Activated CD8-positive, alpha-beta memory T cell treated with anti-CD3 and anti-CD28 coated beads, Interleukin-2, amount 50 U/mL, for 48 hours (primary cell): ENCODE data around the gene KRTAP16-1.
"Not testable (repeated sequence)": the region's sequence is repeated elsewhere in the genome, so short reads cannot be mapped to it uniquely, and the experiment has no call there.

Source experiments
- DNase-seq: peaks from one replicate; pipeline ENCODE4 v3.0.0-alpha.2; 2020

The KRTAP16-1 gene

DNA sequence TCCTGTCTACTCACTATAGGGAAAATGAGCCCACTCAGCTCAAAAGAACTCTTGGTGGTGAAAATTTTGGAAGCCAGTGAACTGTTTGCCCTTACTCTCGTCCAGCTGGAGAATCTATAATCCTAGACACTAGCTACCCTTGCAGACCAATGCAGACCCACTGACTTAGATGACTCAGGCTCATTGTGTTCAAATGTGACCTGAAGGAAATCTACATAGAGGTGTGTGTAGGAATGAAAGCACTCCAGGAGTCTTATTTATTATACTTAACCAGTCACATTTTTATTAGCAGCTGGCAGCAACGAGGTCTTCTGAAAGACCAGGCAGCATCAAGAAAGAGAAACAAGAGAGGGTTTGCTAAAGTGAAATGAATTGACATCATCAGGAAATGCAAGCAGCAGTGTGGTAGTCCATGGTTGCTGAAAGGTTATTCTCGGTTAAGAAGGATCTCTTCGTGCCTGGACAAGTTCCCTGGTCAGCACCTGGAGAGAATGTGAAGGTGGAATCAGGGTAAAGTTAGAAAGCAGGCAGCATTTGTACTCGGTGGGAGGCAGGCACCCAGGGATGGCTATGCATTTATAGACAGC lies 7.8 kb downstream of the KRTAP16-1 start:
- no peak for DNase-seq

DNA sequence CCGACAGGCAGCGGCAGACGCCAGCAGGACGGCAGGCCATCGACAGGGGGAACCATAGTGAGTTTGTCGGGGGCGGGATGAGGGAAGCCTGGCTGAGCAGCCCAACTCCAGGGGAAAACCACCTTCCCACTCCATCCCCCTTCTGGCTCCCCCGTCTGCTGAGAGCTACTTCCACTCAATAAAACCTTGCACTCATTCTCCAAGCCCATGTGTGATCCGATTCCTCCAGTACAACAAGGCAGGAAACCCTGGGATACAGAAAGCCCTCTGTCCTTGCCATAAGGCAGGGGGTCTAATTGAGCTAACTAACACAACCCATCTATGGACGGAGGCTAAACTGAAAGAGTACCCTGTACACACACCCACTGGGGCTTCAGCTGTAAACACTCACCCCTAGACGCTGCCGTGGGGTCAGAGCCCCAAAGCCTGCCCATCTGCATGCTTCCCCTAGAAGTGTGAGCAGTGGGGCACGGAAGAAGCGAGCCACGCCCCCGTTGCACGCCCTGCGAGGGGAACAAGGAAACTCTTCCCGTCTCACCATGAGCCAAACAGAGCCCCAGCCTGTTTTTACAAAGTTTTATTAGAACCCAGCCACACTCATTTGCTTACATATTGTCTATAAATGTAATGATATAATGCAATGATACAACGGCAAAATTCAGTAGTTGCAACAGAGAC lies 10.5 kb downstream of the KRTAP16-1 start:
- no peak for DNase-seq

DNA sequence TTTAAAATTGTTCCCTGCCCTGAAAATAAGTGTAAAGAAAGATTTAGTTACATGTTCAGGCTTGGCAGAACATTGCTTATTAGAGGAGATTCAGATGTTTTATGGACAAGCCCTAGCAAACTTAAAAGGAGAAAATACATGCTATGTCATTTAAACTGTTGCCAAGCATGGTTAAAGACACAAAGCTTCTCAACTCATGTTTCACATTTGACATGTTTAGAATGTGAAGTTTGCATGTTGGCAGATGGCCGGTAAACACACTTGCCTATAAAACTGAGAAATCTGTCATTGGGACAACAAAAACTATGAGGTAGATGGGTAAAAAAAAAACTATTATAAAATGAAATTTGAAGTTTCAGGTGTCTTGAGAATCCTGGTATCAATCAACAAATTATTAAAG lies 12.3 kb downstream of the KRTAP16-1 start:
- no peak for DNase-seq

DNA sequence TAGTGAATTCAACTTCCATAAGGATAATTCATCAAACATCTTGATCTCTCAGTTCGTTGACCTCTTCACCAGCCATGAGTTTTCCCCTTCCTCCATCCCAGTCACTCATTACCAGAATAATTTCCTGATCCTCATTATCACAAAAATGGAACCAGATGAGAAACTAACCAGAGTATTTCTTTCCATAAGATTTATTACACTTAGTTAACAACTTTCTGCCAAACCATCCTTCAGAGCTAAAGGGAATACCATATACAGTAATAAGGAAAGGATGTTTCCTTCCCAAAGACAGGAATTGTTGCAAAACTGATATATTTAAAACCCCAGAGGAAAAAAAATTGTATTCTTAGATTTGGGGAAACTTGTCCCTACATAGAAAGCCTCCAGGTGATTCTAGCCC lies 15.1 kb downstream of the KRTAP16-1 start:
- DNase-seq = no peak

DNA sequence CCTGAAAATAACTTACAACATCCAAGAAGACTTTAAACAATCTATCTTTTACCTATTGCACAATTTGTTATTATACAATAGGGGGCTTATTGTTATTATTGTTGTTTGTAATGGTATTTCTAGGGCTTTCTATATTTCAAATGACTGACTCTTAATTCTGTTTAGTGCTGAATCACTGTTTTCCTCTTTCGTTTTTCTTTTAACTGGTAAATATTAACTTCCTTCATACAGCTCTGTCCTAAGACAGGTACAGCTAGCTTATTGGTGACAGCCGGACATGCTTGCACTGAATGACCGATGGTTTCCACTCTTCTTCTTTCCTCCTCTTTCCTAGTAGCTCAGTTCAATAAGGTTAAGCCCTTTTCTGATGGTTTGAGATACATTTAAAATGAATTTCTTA lies 22.1 kb downstream of the KRTAP16-1 start:
- DNase-seq = no peak

DNA sequence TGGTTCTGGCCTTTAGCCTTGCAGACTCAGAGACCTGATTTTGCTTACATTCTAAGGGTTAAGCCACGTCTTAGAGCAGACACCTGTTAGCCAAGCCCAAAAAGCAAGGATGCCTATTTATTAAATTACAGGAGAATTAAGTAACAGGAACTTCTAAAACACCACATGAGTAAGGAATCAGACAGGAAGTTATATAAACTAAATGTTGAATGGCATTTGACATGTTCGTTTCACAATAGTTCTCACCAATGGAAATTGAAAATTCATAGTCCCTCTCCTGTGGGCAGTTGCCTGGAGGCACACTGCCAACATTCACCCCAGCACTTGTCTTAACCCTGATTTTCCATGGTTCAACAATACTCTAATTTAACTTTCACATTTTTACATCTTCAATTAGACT lies 24.6 kb downstream of the KRTAP16-1 start:
- DNase-seq = no peak

GRCh38 chr17:41284043-41284442 lies 25.1 kb downstream of the KRTAP16-1 start:
- no peak for DNase-seq

GRCh38 chr17:41278176-41278955 lies 30.7 kb downstream of the KRTAP16-1 start:
- DNase-seq = no peak

DNA sequence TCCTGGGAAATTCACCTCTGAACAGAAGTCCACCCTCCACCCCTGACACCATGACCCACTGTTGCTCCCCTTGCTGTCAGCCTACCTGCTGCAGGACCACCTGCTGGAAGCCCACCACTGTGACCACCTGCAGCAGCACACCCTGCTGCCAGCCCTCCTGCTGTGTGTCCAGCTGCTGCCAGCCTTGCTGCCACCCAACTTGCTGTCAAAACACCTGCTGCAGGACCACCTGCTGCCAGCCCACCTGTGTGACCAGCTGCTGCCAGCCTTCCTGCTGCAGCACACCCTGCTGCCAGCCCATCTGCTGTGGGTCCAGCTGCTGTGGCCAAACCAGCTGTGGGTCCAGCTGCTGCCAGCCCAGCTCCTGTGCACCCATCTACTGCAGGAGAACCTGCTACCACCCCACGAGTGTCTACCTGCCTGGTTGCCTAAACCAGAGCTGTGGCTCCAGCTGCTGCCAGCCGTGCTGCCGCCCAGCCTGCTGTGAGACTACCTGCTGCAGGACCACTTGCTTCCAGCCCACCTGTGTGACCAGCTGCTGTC lies 33.4 kb downstream of the KRTAP16-1 start, which contains the start of gene KRTAP9-7:
TSS of gene KRTAP9-7 (plus strand) at position 51 of the 543 bp plus-strand sequence. CDS start at position 51, 0 bp downstream.
- DNase-seq = not testable (repeated sequence)

- no peak for DNase-seq
These were observed 37.3 kb downstream of the KRTAP16-1 start for GRCh38 chr17:41271858-41272257.

GRCh38 chr17:41271323-41271722 lies 37.8 kb downstream of the KRTAP16-1 start:
- not testable (repeated sequence) for DNase-seq

DNA sequence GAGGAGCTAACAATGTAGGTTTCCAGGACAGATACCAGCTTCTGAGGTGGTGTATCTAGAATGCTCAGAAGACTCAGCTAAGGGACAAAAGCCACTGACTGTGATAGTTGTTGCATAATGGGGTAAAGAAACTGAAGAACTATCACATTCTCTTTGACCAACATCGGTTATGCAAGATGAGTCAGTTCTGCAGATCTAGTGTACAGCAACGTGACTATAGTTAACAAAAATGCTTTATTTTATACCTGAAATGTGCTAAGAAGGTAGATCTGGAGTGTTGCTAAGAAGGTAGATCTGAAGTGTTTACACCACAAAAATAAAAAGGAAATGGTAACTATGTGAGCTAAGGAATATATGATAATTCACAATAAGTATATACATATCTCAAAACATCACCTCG lies 41.4 kb downstream of the KRTAP16-1 start:
- DNase-seq = no peak

DNA sequence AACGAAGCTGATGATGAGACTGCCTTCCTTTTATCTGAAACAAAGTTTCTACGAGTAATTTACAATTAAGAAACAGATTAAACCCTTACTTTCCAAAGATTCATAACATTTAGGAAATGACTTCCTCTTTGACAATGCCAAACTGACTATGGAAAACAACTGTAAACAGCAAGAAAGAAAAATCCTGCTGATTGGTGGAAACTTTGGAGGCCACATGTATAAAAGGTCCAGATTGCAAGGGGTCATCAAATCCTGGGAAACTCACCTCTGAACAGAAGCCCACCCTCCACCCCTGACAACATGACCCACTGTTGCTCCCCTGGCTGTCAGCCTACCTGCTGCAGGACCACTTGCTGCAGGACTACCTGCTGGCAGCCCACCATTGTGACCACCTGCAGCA lies 44.0 kb downstream of the KRTAP16-1 start, which contains the start of gene KRTAP9-6:
TSS of gene KRTAP9-6 (plus strand) at position 301 of the 400 bp plus-strand sequence. CDS start at position 301, 0 bp downstream.
- no peak for DNase-seq

- no peak for DNase-seq
These were observed 44.5 kb downstream of the KRTAP16-1 start for GRCh38 chr17:41264599-41264998.

DNA sequence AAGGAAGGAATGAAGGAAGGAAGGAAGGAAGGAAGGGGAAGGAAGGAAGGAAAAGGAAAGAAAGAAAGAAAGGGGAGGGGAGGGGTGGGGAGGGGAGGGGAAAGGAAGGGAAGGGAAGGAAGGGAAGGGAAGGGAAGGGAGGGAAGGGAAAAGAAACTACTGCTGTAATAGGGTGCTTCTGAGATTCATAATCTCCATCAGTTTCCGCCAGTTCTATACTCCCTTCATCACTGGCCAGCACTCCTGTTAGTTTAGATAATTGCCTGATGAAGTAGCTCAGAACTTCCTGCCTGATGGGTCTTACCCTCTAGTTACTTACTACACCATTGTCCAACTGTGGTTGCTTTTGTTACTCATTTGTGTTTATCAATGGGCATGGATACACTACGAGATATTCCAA lies 45.9 kb downstream of the KRTAP16-1 start:
- no peak for DNase-seq

DNA sequence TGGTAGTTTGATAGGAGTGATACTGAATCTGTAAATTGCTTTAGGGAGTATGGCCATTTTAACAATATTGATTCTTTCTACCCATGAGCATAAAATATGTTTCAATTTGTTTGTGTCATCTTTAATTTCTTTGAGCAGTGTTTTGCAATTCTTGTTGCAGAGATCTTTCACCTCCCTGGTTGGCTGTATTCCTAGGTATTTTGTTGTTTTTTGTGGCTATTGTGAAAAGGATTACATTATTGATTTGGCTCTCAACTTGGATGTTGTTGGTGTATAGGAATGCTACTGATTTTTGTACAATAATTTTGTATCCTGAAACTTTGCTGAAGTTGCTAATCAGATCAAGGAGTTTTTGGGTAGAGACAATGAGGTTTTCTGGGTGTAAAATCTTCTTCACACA lies 50.7 kb downstream of the KRTAP16-1 start:
- DNase-seq = no peak
